HUES6 (cell line): ENCODE data around the gene PCED1B.

Experiments
- H3K27ac ChIP-seq: 2 replicates; pipeline ENCODE4 v1.7.0; 2013; ENCODE audit warnings: low read depth, mild to moderate bottlenecking, low read length, inconsistent platforms
- H3K27me3 ChIP-seq: 2 replicates; pipeline ENCODE4 v1.6.1; 2013; ENCODE audit warnings: low read length; ENCODE audit not compliant: control insufficient read depth, insufficient read depth
- H3K36me3 ChIP-seq: 2 replicates; pipeline ENCODE4 v1.6.1; 2013; ENCODE audit warnings: low read length; ENCODE audit not compliant: control insufficient read depth, insufficient read depth
- H3K4me1 ChIP-seq: 2 replicates; pipeline ENCODE4 v1.6.1; 2013; ENCODE audit warnings: low read length; ENCODE audit not compliant: control insufficient read depth, insufficient read depth
- H3K4me3 ChIP-seq: 2 replicates; pipeline ENCODE4 v1.5.1; 2013; ENCODE audit warnings: low read depth, low read length
- H3K9ac ChIP-seq: one replicate; pipeline ENCODE4 v1.6.1; 2013; ENCODE audit warnings: mild to moderate bottlenecking, low read length
- H3K9me3 ChIP-seq: 2 replicates; pipeline ENCODE4 v1.6.1; 2013; ENCODE audit warnings: low read depth, low read length; ENCODE audit not compliant: control insufficient read depth, insufficient read depth

PCED1B gene

DNA sequence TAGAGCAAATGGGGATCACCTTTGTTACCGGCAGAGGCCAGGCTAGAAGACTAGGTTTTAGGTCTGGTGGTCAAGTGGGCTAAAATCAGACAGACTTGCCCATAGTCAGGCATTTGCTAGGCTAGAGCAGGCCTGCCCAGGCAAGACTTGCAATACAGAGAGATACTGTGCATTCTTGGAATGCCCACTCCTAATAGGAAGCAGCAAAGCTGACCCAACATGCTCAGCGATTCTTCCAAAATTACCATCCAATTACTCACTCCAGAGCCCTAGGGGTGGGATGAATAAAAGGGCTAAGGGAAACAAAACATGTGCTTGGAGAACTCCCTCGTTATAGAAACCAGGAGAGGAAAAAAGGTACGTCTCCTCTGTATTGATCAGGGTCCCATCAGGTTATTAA is 188.2 kb downstream of the PCED1B start:
- no peak overlapping the region for H3K9ac ChIP-seq
- peaks cover 7% of the 10 kb centered on the region; the same call in 1 of the 2 replicates for H3K4me1 ChIP-seq
- H3K36me3 ChIP-seq, result no peaks in the 10 kb centered on the region
- peaks cover 3% of the 10 kb centered on the region; the same call in 1 of the 2 replicates for H3K9me3 ChIP-seq
- H3K4me3 ChIP-seq, result no peak overlapping the region
- H3K27me3 ChIP-seq, result no peaks in the 10 kb centered on the region
- H3K27ac ChIP-seq, result no peak overlapping the region

DNA sequence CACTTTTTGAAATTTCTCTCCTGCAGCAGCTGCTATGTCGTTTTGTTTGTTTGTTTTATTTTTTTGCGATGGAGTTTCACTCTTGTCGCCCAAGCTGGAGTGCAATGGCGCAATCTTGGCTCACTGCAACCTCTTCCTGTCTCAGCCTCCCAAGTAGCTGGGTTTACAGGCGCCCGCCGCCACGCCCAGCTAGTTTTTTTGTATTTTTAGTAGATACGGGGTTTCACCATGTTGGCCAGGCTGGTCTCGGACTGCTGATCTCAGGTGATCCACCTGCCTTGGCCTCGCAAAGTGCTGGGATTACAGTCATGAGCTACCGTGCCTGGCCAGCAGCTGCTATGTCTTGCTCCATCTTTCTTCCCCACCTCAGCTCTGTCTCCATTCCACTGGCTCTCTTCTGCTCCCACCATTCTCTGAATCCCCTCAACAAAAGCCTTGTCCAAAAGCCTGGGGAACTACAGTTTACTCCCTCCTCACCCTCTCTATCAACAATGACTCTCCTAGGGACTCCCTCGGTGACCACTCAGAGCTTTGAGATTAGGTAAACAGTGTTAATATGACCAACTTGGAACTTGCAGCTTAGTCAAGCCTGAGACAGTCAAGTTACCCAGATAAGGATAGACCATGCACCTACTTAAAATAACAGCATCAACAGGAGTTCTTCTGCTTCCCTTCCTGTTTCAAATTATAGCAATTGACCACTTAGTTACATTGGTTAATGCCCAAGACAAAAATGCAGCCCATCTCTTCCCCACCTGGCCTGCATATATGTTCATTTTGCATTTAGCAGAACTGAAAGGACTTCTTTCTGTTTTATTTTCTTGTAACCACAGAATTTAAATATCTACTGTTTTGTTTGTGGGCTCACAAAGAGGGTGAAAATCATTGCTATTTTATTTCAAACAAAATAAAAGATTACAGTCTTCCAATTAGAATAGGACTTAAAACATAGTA is 189.4 kb downstream of the PCED1B start:
- no peaks in the 10 kb centered on the region for H3K36me3 ChIP-seq
- no peak overlapping the region for H3K27ac ChIP-seq
- H3K9me3 ChIP-seq, result peaks cover 3% of the 10 kb centered on the region; the same call in 1 of the 2 replicates
- no peaks in the 10 kb centered on the region for H3K27me3 ChIP-seq
- no peak overlapping the region for H3K9ac ChIP-seq
- peaks cover 7% of the 10 kb centered on the region; the same call in 1 of the 2 replicates for H3K4me1 ChIP-seq
- no peak overlapping the region for H3K4me3 ChIP-seq

DNA sequence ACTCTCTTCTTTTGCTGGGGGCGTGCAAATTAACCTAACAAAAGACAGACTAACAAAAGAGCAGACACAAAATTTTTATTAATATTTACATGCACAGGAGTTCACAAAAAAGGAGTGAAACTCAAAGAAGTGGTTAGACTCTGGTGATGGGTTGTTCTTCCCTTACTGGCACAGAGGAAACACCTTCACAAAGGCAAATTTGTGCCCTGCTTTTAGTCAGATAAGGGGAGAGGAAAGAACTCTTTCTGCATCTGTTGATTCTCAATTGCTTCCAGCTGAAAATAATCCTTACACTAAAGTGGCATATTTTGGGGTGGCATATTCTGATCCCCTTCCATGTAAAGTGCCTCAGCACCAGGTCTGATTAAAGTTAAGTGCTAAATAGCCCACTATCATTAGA is 190.5 kb downstream of the PCED1B start:
- H3K9ac ChIP-seq, result no peak overlapping the region
- no peaks in the 10 kb centered on the region for H3K36me3 ChIP-seq
- H3K4me3 ChIP-seq, result no peak overlapping the region
- H3K9me3 ChIP-seq, result peaks cover 3% of the 10 kb centered on the region; the same call in 1 of the 2 replicates
- H3K4me1 ChIP-seq, result peaks cover 7% of the 10 kb centered on the region; the same call in 1 of the 2 replicates
- no peak overlapping the region for H3K27ac ChIP-seq
- no peaks in the 10 kb centered on the region for H3K27me3 ChIP-seq

DNA sequence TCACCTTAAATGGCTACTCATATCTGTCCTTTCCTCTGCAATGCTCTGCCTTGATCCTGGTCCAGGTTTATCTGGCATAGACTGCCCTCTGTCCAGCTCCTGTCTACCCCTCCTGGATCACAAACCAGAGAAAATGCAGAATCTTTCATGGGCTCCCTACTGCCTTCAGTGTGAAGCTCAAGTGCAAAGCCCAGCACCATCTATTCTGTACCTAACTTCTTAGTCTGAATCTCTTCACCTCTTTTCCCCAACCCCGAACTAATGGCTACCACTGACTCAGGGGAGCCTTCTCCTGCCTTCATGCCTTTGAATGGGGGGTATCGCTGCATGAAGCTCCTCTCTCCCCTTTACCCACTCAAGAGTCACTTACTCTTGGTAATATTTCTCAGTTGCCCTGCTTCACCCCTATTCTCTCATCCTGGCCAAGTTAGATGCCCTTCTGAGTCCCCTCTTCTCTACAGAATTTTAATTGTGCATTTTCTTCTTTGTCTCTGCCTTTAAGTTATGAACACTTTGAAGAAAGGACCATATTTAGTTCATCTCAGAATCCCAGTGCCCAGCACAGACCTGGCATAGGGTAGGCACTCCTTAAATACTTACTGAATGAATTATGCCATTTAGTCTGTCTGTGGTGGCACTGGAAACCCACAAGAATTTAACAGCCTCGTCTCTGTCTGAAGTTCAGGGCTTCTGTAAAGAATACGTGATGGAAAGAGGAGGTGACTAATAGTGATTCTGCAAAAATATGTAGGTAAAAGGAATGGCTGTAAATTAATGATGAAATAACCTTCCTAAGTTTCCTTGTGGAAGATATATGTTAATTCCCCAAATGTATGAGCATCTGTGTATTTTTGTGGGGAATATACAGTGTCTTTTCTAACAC is 191.6 kb downstream of the PCED1B start:
- H3K27ac ChIP-seq, result no peak overlapping the region
- H3K4me1 ChIP-seq, result peaks cover 7% of the 10 kb centered on the region; the same call in 1 of the 2 replicates
- H3K9ac ChIP-seq, result no peak overlapping the region

GRCh38 chr12:47271800-47272239 is 192.4 kb downstream of the PCED1B start:
- no peak overlapping the region for H3K9ac ChIP-seq
- H3K4me1 ChIP-seq, result peaks cover 7% of the 10 kb centered on the region; the same call in 1 of the 2 replicates
- no peak overlapping the region for H3K4me3 ChIP-seq
- H3K36me3 ChIP-seq, result no peaks in the 10 kb centered on the region
- no peaks in the 10 kb centered on the region for H3K27me3 ChIP-seq
- H3K9me3 ChIP-seq, result peaks cover 3% of the 10 kb centered on the region; the same call in 1 of the 2 replicates
- H3K27ac ChIP-seq, result no peak overlapping the region

More for the DNA sequence above, 191.6 kb downstream of the PCED1B start:
- peaks cover 3% of the 10 kb centered on the region; the same call in 1 of the 2 replicates for H3K9me3 ChIP-seq
- no peaks in the 10 kb centered on the region for H3K27me3 ChIP-seq
- H3K4me3 ChIP-seq, result no peak overlapping the region
- H3K36me3 ChIP-seq, result no peaks in the 10 kb centered on the region

DNA sequence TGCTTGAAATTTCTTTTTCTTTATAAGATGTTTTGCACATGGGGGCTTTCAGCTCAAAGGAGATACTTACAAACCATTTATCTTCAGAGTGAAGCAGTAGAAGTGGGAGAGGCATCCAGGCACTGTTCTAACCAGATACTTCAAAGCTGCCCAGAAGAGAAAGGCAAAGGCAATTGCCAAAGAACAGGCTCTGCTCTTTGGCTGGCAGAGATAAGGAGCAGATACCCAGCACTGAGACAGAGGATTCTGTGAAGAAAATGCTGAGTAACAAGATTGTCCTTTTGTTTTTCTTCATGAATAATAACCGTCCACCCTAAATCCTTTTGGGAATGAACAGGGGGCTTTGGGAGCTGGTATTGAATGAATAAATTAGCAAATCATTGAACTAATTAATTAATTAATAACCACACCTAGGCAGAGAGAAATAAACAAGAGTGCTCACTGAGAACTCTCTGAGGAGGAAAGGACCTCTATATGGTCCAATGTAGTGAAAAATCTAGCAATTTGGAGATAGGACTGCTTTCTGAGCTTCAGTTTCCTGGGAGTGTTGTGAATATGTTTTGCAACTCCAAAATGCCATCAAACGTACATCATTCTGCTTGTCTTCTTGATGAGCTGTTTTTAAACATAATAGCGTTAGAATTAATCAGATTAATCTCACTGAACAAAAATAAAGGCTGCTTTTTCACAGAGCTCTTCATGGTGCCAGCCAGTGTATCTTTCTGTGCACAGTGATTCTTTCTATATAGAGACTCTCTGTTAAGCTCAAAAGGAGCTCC is 193.2 kb downstream of the PCED1B start:
- Histone ChIP-seq H3K27me3 (no peaks in the 10 kb centered on the region), H3K36me3 (no peaks in the 10 kb centered on the region), H3K4me1 (peaks cover 7% of the 10 kb centered on the region; the same call in 1 of the 2 replicates), H3K4me3 (no peak overlapping the region), H3K9ac (no peak overlapping the region), H3K27ac (no peak overlapping the region), H3K9me3 (peaks cover 3% of the 10 kb centered on the region; the same call in 1 of the 2 replicates)

- H3K4me3 ChIP-seq, result no peak overlapping the region
- no peaks in the 10 kb centered on the region for H3K36me3 ChIP-seq
- H3K27ac ChIP-seq, result no peak overlapping the region
- peaks cover 11% of the 10 kb centered on the region; the same call in 1 of the 2 replicates for H3K4me1 ChIP-seq
- no peak overlapping the region for H3K9ac ChIP-seq
- H3K27me3 ChIP-seq, result no peaks in the 10 kb centered on the region
- H3K9me3 ChIP-seq, result no peaks in the 10 kb centered on the region
These were observed 193.8 kb downstream of the PCED1B start for GRCh38 chr12:47273191-47273626.

- Histone ChIP-seq H3K27me3 (no peaks in the 10 kb centered on the region), H3K9me3 (no peaks in the 10 kb centered on the region), H3K9ac (no peak overlapping the region), H3K36me3 (no peaks in the 10 kb centered on the region), H3K4me3 (no peak overlapping the region), H3K27ac (no peak overlapping the region), H3K4me1 (peaks cover 15% of the 10 kb centered on the region; the same call in 1 of the 2 replicates)
These were observed 195.3 kb downstream of the PCED1B start for GRCh38 chr12:47274760-47275159.

- Histone ChIP-seq H3K4me3 (no peak overlapping the region), H3K4me1 (peaks cover 15% of the 10 kb centered on the region; the same call in 1 of the 2 replicates), H3K9me3 (no peaks in the 10 kb centered on the region), H3K36me3 (no peaks in the 10 kb centered on the region), H3K27me3 (no peaks in the 10 kb centered on the region), H3K27ac (no peak overlapping the region), H3K9ac (no peak overlapping the region)
These were observed 196.8 kb downstream of the PCED1B start for GRCh38 chr12:47276253-47276620.

GRCh38 chr12:47276621-47277309 is 197.3 kb downstream of the PCED1B start:
- H3K9ac ChIP-seq, result no peak overlapping the region
- H3K4me1 ChIP-seq, result peaks cover 15% of the 10 kb centered on the region; the same call in 1 of the 2 replicates
- H3K27ac ChIP-seq, result no peak overlapping the region

More at GRCh38 chr12:47276621-47277309, 197.3 kb downstream of the PCED1B start:
- H3K27me3 ChIP-seq, result no peaks in the 10 kb centered on the region
- no peaks in the 10 kb centered on the region for H3K9me3 ChIP-seq
- no peaks in the 10 kb centered on the region for H3K36me3 ChIP-seq
- no peak overlapping the region for H3K4me3 ChIP-seq
